Endothelial cell of umbilical vein (primary cell): ENCODE results near the gene KHK. TPM values are rescaled to one million over a fixed set of nuclear protein-coding genes. Genes with fewer than 3 reads are reported as not detected.

Source experiments
- BruUV-seq: library from RNA; stranded (reverse); fragments of 400-500 nt; replicated peaks from 2 replicates; lab custom pipeline; 2021; lab: Mats Ljungman, UMichigan
- CTCF ChIA-PET: fragments of 300-600, 350-600 bp; sonication (Branson Sonifier 250); formaldehyde crosslinking; loops from one replicate; lab custom pipeline; 2021; ENCODE audit warnings: antibody characterized with exemption, inconsistent platforms; lab: Charles Lee
- POLR2A ChIA-PET: fragments of 300-600, 350-600 bp; sonication (Branson Sonifier 250); formaldehyde crosslinking; loops from one replicate; lab custom pipeline; 2021; ENCODE audit warnings: antibody characterized with exemption, inconsistent platforms; lab: Charles Lee
- DNase-seq: peaks from one replicate; pipeline ENCODE4 v3.0.0-alpha.2; 2011; ENCODE audit warnings: low read depth, low spot score
- FAIRE-seq: peaks from 2 replicates; lab custom pipeline; 2011; peaks lifted over from hg19 to GRCh38; lab: Jason Lieb, UNC
- H2AFZ ChIP-seq: 2 replicates; pipeline ENCODE4 v1.6.0; 2012; ENCODE audit warnings: low read depth, low read length, control low read depth, inconsistent platforms
- H3K27ac ChIP-seq: 2 replicates; pipeline ENCODE4 v1.5.1; 2011; ENCODE audit warnings: low read depth, mild to moderate bottlenecking, control low read depth, low read length, moderate library complexity; ENCODE audit not compliant: insufficient read depth
- H3K27me3 ChIP-seq, 2 experiments: 2 replicates each; pipeline versions ENCODE4 v1.6.0 to v1.6.1; 2011; ENCODE audit warnings: low read length in 2 of 2, mixed read lengths in 1 of 2; ENCODE audit not compliant: control insufficient read depth in 2 of 2, insufficient read depth in 2 of 2
- H3K36me3 ChIP-seq, 2 experiments: 2 replicates in 1 of 2; 3 replicates in 1 of 2; pipeline ENCODE4 v1.5.1; 2011; ENCODE audit warnings: low read length in 2 of 2, mild to moderate bottlenecking in 1 of 2, moderate library complexity in 1 of 2; ENCODE audit not compliant: control insufficient read depth in 2 of 2, insufficient read depth in 2 of 2; ENCODE audit errors: extremely low read depth in 1 of 2
- H3K4me1 ChIP-seq: 3 replicates; pipeline ENCODE4 v1.5.1; 2011; ENCODE audit warnings: mild to moderate bottlenecking, low read length; ENCODE audit not compliant: control insufficient read depth, insufficient read depth; ENCODE audit errors: extremely low read depth
- H3K4me2 ChIP-seq: 2 replicates; pipeline ENCODE4 v1.6.1; 2011; ENCODE audit warnings: low read length, control low read depth, mixed read lengths; ENCODE audit not compliant: insufficient read depth
- H3K4me3 ChIP-seq, 3 experiments: fragments of 200-600 bp in 1 of 3; sonication (generic), shearing (Covaris generic) in 1 of 3; replicated peaks in 1 of 3; 2 replicates each; pipeline ENCODE4 v1.5.1; 2011 to 2016; ENCODE audit warnings: control low read depth in 3 of 3, low read length in 3 of 3, mild to moderate bottlenecking in 2 of 3, inconsistent platforms in 1 of 3, low read depth in 1 of 3, moderate library complexity in 1 of 3; ENCODE audit not compliant: insufficient read depth in 1 of 3
- H3K79me2 ChIP-seq: 2 replicates; pipeline ENCODE4 v1.6.0; 2012; ENCODE audit warnings: low read length, inconsistent platforms; ENCODE audit not compliant: control insufficient read depth, insufficient read depth
- H3K9ac ChIP-seq: replicated peaks from 2 replicates; pipeline ENCODE3; 2011; ENCODE audit warnings: low read length, control low read depth; ENCODE audit not compliant: insufficient read depth; ENCODE audit errors: extremely low read depth
- H3K9me1 ChIP-seq: replicated peaks from 3 replicates; pipeline ENCODE4 v1.6.0; 2011; ENCODE audit warnings: mild to moderate bottlenecking, low read length; ENCODE audit not compliant: control insufficient read depth, insufficient read depth; ENCODE audit errors: extremely low read depth
- H3K9me3 ChIP-seq: replicated peaks from 2 replicates; pipeline ENCODE4 v1.5.1; 2012; ENCODE audit warnings: low read length, inconsistent platforms; ENCODE audit not compliant: control insufficient read depth, insufficient read depth
- H4K20me1 ChIP-seq: replicated peaks from 2 replicates; pipeline ENCODE3; 2011; ENCODE audit warnings: mild to moderate bottlenecking, low read length; ENCODE audit not compliant: control insufficient read depth, insufficient read depth; ENCODE audit errors: extremely low read depth
- CTCF ChIP-seq, 2 donors: IDR thresholded peaks; 1 replicate in 1 of 2; 2 replicates in 1 of 2; pipeline ENCODE4 v1.5.1; 2011; ENCODE audit warnings: low read length in 2 of 2, mild to moderate bottlenecking in 2 of 2, moderate library complexity in 2 of 2, control low read depth in 1 of 2, inconsistent platforms in 1 of 2, low read depth in 1 of 2; ENCODE audit not compliant: insufficient read depth in 1 of 2; ENCODE audit errors: extremely low read depth in 1 of 2
- EZH2 ChIP-seq: IDR thresholded peaks from 2 replicates; pipeline ENCODE4 v1.6.1; 2012; ENCODE audit warnings: borderline replicate concordance, low read depth, mild to moderate bottlenecking, moderate library complexity, low read length, inconsistent platforms; ENCODE audit not compliant: severe bottlenecking
- FOS ChIP-seq: IDR thresholded peaks from 2 replicates; pipeline ENCODE4 v1.6.1; 2011; ENCODE audit warnings: mild to moderate bottlenecking, low read length, moderate library complexity, borderline replicate concordance; ENCODE audit not compliant: insufficient read depth
- GATA2 ChIP-seq: IDR thresholded peaks from 2 replicates; pipeline ENCODE4 v1.7.0; 2011; ENCODE audit warnings: low read depth, mild to moderate bottlenecking, moderate library complexity, mixed read lengths, low read length; ENCODE audit not compliant: insufficient read length, insufficient read depth
- JUN ChIP-seq: IDR thresholded peaks from 2 replicates; pipeline ENCODE4 v1.6.1; 2011; ENCODE audit warnings: borderline replicate concordance, low read depth; ENCODE audit not compliant: insufficient read length, insufficient read depth
- MYC ChIP-seq: IDR thresholded peaks from one replicate; pipeline ENCODE4 v1.6.1; 2011; ENCODE audit warnings: mild to moderate bottlenecking, low read depth, low read length
- POLR2A ChIP-seq: IDR thresholded peaks from 2 replicates; pipeline ENCODE4 v1.6.1; 2012; ENCODE audit warnings: low read depth, mild to moderate bottlenecking, control low read depth, low read length
- POLR2AphosphoS5 ChIP-seq: IDR thresholded peaks from 2 replicates; pipeline ENCODE4 v1.6.1; 2012; ENCODE audit warnings: low read depth, mild to moderate bottlenecking, control low read depth, low read length, moderate library complexity; ENCODE audit not compliant: insufficient read depth
- dilution Hi-C: fragments of 300-500 bp; cut with MboI; formaldehyde crosslinking; loops from one replicate; pipeline ENCODE4 v1.15.0; 2019; ENCODE audit warnings: low sequenced_read_pairs; ENCODE audit not compliant: extremely low pct_ligation_motif_present
- intact Hi-C: fragments of 100-400 bp; cut with micrococcal nuclease; formaldehyde crosslinking; loops from one replicate; pipeline ENCODE4 v1.10.0; 2022
- polyA plus RNA-seq, 4 experiments: library from polyadenylated mRNA; depleted of rRNA in 3 of 4; stranded (reverse) in 3 of 4; unstranded in 1 of 4; fragments of >200 nt; gene quantifications; 2 replicates each; pipeline versions ENCODE4 v1.2.1 to v1.2.3, GENCODE V29; 2011 to 2012; ENCODE audit warnings: missing spikeins in 1 of 4
- total RNA-seq: library from RNA; stranded (reverse); gene quantifications from 2 replicates; pipeline ENCODE4 v1.2.3, GENCODE V29; 2021
- TF ChIP-seq, protein P1 (sequence below): IDR thresholded peaks from 2 replicates; pipeline ENCODE4 v1.6.1; 2011; ENCODE audit not compliant: insufficient read depth, insufficient read length

Gene KHK
- total and polyA plus RNA-seq, 2 donors (not counting 3 experiments of a cell fraction or from before 2014, with no cell fraction given), result 2.9 to 4.4 TPM

GRCh38 chr2:27092696-27093429, 6.3 kb downstream of the KHK start:
- Histone ChIP-seq H4K20me1 (no peaks in the 10 kb centered on the region), H3K36me3 (no peaks in the 10 kb centered on the region), H3K9ac (no peak overlapping the region), H3K27me3 (no peaks in the 10 kb centered on the region), H3K79me2 (no peaks in the 10 kb centered on the region), H3K4me2 (no peak overlapping the region), H3K27ac (no peak overlapping the region), H3K9me3 (no peaks in the 10 kb centered on the region), H3K4me3 (no peak overlapping the region), H3K9me1 (no peaks in the 10 kb centered on the region), H3K4me1 (no peaks in the 10 kb centered on the region), H2AFZ (no peak overlapping the region)
- FAIRE-seq (no peak), DNase-seq (no peak)
- intact Hi-C loops, result no loop called here
- BruUV-seq, result no TSS peak
- no peak for TF ChIP-seq CTCF (IDR thresholded peaks at IDR 0.05; ENCODE audit: extremely low read depth in 1 of 2, insufficient read depth in 1 of 2, low read depth in 1 of 2, low read length in 2 of 2)
- no peak for TF ChIP-seq EZH2
- TF ChIP-seq POLR2AphosphoS5, result no peak
- no peak for TF ChIP-seq GATA2
- TF ChIP-seq JUN, result no peak
- TF ChIP-seq, protein P1, sequence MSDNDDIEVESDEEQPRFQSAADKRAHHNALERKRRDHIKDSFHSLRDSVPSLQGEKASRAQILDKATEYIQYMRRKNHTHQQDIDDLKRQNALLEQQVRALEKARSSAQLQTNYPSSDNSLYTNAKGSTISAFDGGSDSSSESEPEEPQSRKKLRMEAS, result no peak
- TF ChIP-seq POLR2A, result no peak
- no peak for TF ChIP-seq MYC
- no peak for TF ChIP-seq FOS
- dilution Hi-C loops, result no loop called here
- CTCF ChIA-PET, result interaction anchor here (1.0 to 1.7 kb wide), 4 partner anchors 99 to 247 kb away, joined by 3 to 5 read pairs (median 4); no protein-coding TSS in a partner anchor
- POLR2A ChIA-PET, result interaction anchor here (0.6 kb wide), 1 partner anchor 156 kb away, joined by 3 read pairs; no protein-coding TSS in a partner anchor
